ENCODE results near the gene MTMR2. TPM values are rescaled to one million over a fixed set of nuclear protein-coding genes. Genes with fewer than 3 reads are reported as not detected.

MTMR2 gene
- polyA plus RNA-seq, 3 donors = 1.9 to 5.1 (median 2.6) TPM

Small RNA genes within 50 kb of the gene (small RNA-seq; reads per million reads assigned to genes)
- gene RNA5SP345 (ENCODE audit: insufficient read length, low read depth) = not detected

Other genes with a start within 250 kb of the MTMR2 start
- 10 to 100 TPM in 1 of 3 donors, 1 to 10 TPM in 2; 7.8 to 46.6 (median 8.2) TPM for gene FAM76B, start 134.3 kb downstream of the MTMR2 start, polyA plus RNA-seq
- 10 to 100 TPM; 13.1 to 24.9 (median 14.9) TPM for gene CEP57, start 133.6 kb downstream of the MTMR2 start, polyA plus RNA-seq

Data from CD14-positive monocyte (primary cell).